PFSK-1 (cell line): ENCODE data around the gene GLIS1.

ENCODE experiments used
- FOXP2 ChIP-seq: optimal IDR thresholded peaks from 2 replicates; pipeline ENCODE3; 2011; ENCODE audit warnings: borderline replicate concordance, control low read depth, inconsistent platforms; ENCODE audit not compliant: insufficient read depth; ENCODE audit errors: extremely low read length, extremely low read depth
- POLR2AphosphoS5 ChIP-seq: IDR thresholded peaks from 2 replicates; pipeline ENCODE4 v1.6.1; 2012; ENCODE audit warnings: low read depth, mild to moderate bottlenecking, control low read depth, low read length, moderate library complexity
- SIN3A ChIP-seq: IDR thresholded peaks from 2 replicates; pipeline ENCODE4 v1.6.1; 2012; ENCODE audit warnings: mild to moderate bottlenecking, low read length, moderate library complexity, borderline replicate concordance; ENCODE audit not compliant: insufficient read depth
- TAF1 ChIP-seq: IDR thresholded peaks from 2 replicates; pipeline ENCODE4 v1.6.1; 2012; ENCODE audit warnings: low read length, control low read depth, borderline replicate concordance; ENCODE audit not compliant: insufficient read depth
- TF ChIP-seq, protein P1 (sequence below), 2 experiments: IDR thresholded peaks; 2 replicates each; pipeline versions ENCODE4 v1.6.1 to v1.8.0; 2011 to 2012; ENCODE audit warnings: low read depth in 2 of 2, low read length in 2 of 2, control low read depth in 1 of 2, inconsistent platforms in 1 of 2, mild to moderate bottlenecking in 1 of 2, moderate library complexity in 1 of 2; ENCODE audit not compliant: insufficient read depth in 1 of 2

GLIS1 gene

DNA sequence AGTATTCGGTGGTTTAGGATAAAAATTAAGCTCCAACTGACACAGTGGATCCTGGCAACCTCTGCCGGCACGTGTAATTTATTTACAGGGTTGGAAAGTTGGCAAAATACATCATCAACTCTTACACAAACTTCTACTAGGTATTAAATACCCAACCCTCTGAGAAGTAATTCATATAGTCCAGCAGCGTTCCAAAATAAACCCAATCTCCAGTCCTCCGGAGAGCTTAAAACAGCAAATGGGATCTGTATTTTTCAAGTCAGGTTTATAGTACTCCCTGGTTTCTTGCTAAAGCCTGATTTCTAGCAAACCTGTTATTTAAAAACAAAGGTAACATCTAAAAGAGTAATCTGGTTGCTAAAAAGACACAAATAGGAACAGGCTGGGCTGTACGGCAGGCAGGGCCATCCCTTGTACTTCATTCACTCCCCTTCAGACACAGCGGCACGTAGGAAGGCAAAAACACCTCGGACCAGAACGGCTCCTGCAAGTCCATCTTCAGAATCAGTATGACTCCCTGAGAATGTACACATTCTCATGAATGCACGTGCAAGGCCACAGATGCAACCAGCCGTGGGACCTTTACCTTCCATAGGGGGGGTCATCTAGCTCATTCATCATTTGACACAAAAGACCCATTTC, 8.6 kb downstream of the GLIS1 start:
- TF ChIP-seq FOXP2 (no peak), SIN3A (no peak), POLR2AphosphoS5 (no peak), TAF1 (no peak)
- TF ChIP-seq, protein P1, sequence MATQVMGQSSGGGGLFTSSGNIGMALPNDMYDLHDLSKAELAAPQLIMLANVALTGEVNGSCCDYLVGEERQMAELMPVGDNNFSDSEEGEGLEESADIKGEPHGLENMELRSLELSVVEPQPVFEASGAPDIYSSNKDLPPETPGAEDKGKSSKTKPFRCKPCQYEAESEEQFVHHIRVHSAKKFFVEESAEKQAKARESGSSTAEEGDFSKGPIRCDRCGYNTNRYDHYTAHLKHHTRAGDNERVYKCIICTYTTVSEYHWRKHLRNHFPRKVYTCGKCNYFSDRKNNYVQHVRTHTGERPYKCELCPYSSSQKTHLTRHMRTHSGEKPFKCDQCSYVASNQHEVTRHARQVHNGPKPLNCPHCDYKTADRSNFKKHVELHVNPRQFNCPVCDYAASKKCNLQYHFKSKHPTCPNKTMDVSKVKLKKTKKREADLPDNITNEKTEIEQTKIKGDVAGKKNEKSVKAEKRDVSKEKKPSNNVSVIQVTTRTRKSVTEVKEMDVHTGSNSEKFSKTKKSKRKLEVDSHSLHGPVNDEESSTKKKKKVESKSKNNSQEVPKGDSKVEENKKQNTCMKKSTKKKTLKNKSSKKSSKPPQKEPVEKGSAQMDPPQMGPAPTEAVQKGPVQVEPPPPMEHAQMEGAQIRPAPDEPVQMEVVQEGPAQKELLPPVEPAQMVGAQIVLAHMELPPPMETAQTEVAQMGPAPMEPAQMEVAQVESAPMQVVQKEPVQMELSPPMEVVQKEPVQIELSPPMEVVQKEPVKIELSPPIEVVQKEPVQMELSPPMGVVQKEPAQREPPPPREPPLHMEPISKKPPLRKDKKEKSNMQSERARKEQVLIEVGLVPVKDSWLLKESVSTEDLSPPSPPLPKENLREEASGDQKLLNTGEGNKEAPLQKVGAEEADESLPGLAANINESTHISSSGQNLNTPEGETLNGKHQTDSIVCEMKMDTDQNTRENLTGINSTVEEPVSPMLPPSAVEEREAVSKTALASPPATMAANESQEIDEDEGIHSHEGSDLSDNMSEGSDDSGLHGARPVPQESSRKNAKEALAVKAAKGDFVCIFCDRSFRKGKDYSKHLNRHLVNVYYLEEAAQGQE (IDR thresholded peaks at IDR 0.05; ENCODE audit: insufficient read depth in 1 of 2, low read depth in 2 of 2, low read length in 2 of 2): no peak

DNA sequence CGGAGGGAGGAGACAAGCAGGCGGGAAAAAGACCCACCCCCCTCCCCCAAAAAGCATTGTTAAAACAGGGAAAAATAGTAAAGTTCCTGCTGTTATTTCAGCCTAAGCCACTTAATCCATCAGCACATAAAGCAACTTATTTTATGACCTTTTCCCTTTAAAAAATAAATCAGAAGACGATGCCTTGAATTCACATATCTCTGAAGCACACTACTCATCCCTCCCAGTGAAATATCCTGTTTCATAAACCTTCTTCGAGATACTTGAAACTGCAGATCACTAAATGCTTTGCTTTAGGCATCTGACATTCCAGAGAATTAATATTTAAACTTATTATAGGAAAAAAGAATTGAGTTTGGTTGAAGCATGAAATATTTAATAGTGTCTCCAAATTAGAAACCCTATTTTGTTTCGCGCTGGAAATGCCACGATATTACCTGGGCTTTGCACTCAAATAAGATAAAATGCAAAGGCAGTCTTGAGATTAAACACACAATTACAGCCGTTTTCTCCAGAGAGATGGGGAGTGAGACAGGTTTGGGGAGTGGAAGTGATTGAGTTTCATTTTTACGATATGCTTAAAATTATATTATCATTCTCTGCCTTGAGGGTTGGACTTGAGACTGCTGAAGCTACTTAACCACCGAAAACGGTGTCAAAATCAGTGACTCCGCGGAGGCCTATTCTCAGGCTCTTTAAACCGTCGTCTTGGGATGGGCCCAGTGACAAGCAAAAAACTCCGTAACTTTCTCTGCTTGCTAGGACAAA, 9.3 kb downstream of the GLIS1 start:
- TF ChIP-seq, protein P1 (IDR thresholded peaks at IDR 0.05; ENCODE audit: insufficient read depth in 1 of 2, low read depth in 2 of 2, low read length in 2 of 2): no peak
- TF ChIP-seq TAF1: no peak
- TF ChIP-seq FOXP2: no peak
- no peak for TF ChIP-seq POLR2AphosphoS5
- no peak for TF ChIP-seq SIN3A

DNA sequence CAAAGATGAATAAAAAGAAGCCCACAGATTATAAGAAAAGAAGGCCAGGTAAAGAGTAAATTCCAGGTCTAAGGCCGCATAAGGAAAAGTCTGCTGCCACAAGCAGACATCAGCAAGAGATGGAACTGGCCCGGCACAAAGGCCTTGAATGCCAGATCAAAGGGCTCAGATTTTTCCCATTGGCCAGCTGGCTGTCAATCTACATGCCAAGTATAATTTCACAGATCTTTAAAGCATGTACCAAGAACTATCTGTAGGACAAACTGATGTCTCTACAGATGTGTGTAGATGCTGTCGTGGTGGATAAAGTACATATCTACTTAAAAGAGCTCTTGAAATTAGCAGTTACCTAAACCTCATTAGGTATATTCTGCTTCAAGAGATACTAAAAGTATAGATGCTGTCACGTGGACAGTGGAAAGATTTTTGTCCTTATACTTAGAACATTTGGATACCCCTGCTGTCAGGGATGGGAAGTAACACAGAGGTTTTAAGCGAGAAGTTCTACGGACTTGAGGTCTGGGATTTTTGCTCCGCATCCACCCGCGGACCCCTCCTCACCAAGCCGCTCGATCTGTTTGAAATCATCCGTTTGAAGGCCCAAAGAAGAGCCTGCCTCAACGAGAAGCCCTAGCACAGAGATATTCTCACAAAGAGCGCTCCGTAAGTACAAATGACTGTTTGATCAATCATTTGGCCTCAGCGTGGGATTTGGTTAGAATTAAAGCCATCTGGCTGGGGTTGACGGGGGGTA, 10.1 kb downstream of the GLIS1 start:
- no peak for TF ChIP-seq FOXP2
- no peak for TF ChIP-seq SIN3A
- no peak for TF ChIP-seq TAF1
- TF ChIP-seq, protein P1 (IDR thresholded peaks at IDR 0.05; ENCODE audit: insufficient read depth in 1 of 2, low read depth in 2 of 2, low read length in 2 of 2): no peak
- no peak for TF ChIP-seq POLR2AphosphoS5

DNA sequence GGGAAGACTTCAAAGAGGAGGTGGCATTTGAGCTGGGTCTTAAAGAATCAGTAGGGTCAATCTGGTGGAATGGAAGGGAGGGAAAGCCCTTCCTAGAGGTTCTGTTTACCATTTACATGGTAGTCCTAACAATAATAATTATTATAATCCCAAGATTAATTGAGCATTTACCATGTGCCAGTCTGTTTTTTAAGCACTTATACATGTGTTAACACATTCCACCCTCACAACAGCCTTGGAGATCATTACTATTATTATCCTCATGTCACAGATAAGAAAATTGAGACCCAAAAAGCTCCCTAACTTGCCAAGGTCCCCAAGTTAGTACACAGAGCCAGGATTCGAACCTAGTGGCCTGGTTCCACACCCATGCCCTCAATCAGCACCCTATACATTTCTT, 10.8 kb downstream of the GLIS1 start:
- no peak for TF ChIP-seq POLR2AphosphoS5

DNA sequence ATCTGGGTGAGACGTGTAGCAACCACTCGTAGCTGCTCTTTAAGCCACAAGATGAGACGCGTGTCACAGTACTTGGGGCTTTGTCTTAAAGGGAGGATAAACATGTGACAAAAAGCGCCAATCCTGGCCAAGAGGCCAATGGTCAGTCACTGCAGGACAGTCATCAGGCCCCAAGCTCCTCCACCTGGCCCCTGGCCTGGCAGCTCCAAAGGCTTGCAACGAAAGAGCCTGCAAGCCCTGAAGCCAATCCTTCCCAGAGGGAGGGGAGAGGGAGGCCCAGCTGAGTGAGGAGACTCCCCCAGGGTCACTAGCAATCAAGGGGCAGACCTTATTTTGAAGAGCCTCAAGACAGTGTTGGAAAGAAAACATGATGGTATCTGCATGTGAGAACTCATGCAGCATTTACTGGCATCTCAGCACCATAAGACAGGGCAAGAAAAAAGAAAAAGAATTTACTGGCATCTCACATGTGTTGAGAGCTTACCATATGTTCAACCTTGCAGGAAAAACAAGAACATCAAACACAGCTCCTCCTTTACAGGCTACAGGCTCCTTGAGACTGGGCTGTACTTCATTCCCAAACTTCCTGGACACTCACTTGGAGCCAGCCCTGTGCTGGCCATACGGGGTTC, 11.4 kb downstream of the GLIS1 start:
- TF ChIP-seq SIN3A: no peak
- TF ChIP-seq FOXP2: no peak
- no peak for TF ChIP-seq POLR2AphosphoS5
- no peak for TF ChIP-seq TAF1

DNA sequence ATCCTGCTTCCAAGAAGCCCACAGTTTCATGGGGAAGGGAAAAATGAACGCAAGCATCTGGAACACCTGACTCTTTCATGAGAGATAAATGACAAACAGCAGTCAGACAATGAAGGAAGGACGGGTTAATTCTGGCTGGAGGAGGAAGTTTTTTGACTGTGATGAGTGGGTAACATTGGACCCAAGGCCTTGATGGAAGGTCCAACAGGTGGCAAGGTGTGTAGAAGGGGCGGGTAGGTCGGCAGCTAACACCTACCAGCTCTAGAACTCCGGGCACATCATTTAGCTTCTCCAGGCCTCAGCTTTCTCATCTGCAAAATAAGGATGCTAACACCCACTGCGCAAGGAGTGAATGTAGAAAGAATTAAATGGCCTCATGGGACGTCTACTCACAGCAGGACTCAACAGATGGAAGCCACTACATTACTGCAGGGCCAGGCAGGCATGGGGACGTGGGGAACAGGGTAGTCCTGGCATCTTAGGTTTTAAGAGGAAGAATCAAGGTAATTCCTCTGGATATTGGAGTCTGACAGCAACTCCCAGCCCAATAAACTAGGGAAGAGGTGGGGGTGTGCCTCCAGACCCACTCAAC, 12.9 kb downstream of the GLIS1 start:
- TF ChIP-seq FOXP2 (no peak), SIN3A (no peak), POLR2AphosphoS5 (no peak), TAF1 (no peak)
- TF ChIP-seq, protein P1 (IDR thresholded peaks at IDR 0.05; ENCODE audit: insufficient read depth in 1 of 2, low read depth in 2 of 2, low read length in 2 of 2): no peak
